Measurements from ENCODE around the gene PIF1.

- no peak for TF ChIP-seq CTCF (conservative IDR thresholded peaks at IDR 0.05; ENCODE audit: low read length)
- no peak for TF ChIP-seq EZH2phosphoT487 (IDR thresholded peaks at IDR 0.05; ENCODE audit: borderline replicate concordance)
Observed at GRCh38 chr15:64845183-64845611, 19.8 kb upstream of the PIF1 start.

All from Loucy (cell line).